ACHN (cell line): ENCODE data around the gene CARNS1.

ENCODE experiments used
- DNase-seq: peaks from one replicate; pipeline ENCODE4 v3.0.0-alpha.2; 2015
- in situ Hi-C: cut with HindIII; loops from 2 replicates; pipeline ENCODE4 v1.10.0; 2017; ENCODE audit warnings: low sequenced_read_pairs, low pct_ligation_motif_present, low pct_unique_long_range_greater_than_20kb

The CARNS1 gene

GRCh38 chr11:67415501-67416304, at the start of gene CARNS1:
Gene CARNS1, plus strand, starts transcription at chr11:67415678. Its CDS starts 522 bp downstream, at chr11:67416200.
- in situ Hi-C loops, result no loop called here
- DNase-seq, result no peak

GRCh38 chr11:67365736-67366444, 49.6 kb upstream of the CARNS1 start:
- in situ Hi-C loops, result no loop called here
- DNase-seq, result no peak

- in situ Hi-C loops, result no loop called here
- DNase-seq, result no peak
Observed at GRCh38 chr11:67366546-67366945, 48.9 kb upstream of the CARNS1 start.

GRCh38 chr11:67366961-67367760, 48.3 kb upstream of the CARNS1 start:
- in situ Hi-C loops, result no loop called here
- DNase-seq, result no peak

- no peak for DNase-seq
- in situ Hi-C loops, result no loop called here
Observed at GRCh38 chr11:67367761-67368227, 47.7 kb upstream of the CARNS1 start.

GRCh38 chr11:67368621-67369020, 46.9 kb upstream of the CARNS1 start:
- in situ Hi-C loops, result no loop called here
- no peak for DNase-seq

- DNase-seq, result no peak
- in situ Hi-C loops, result no loop called here
Observed at GRCh38 chr11:67369275-67369674, 46.2 kb upstream of the CARNS1 start.

GRCh38 chr11:67369801-67370284, 45.6 kb upstream of the CARNS1 start:
- DNase-seq, result no peak
- in situ Hi-C loops, result no loop called here

- in situ Hi-C loops, result no loop called here
- DNase-seq, result no peak
Observed at GRCh38 chr11:67370351-67371076, 45.0 kb upstream of the CARNS1 start.

- DNase-seq, result peak; percentile 65
- in situ Hi-C loops, result no loop called here
Observed at GRCh38 chr11:67371189-67371910, 44.1 kb upstream of the CARNS1 start.

- no peak for DNase-seq
- in situ Hi-C loops, result no loop called here
Observed at GRCh38 chr11:67371911-67372320, 43.6 kb upstream of the CARNS1 start.

- peak; percentile 31 for DNase-seq
- in situ Hi-C loops, result no loop called here
Observed at GRCh38 chr11:67372321-67372992, 43.0 kb upstream of the CARNS1 start.

- in situ Hi-C loops, result no loop called here
- DNase-seq, result no peak
Observed at GRCh38 chr11:67372993-67373647, 42.4 kb upstream of the CARNS1 start, which contains the start of gene CLCF1. Gene CLCF1, minus strand, starts transcription at chr11:67373598. Its CDS starts 59 bp downstream, at chr11:67373539.

GRCh38 chr11:67373648-67374570, 41.6 kb upstream of the CARNS1 start:
- DNase-seq, result peak; percentile 99
- in situ Hi-C loops, result no loop called here

GRCh38 chr11:67374571-67375281, 40.8 kb upstream of the CARNS1 start:
- peak; percentile 83 for DNase-seq

More at GRCh38 chr11:67374571-67375281, 40.8 kb upstream of the CARNS1 start:
- in situ Hi-C loops, result no loop called here
